GM19025 (cell line): ENCODE results near the gene EFCAB8.

Source experiments
- ATAC-seq: cut with Tn5 transposase; IDR thresholded peaks from one replicate; pipeline ENCODE4 v1.9.1; 2021; ENCODE audit warnings: mild to moderate bottlenecking, low read depth, moderate library complexity; ENCODE audit not compliant: unreplicated experiment

The EFCAB8 gene

DNA sequence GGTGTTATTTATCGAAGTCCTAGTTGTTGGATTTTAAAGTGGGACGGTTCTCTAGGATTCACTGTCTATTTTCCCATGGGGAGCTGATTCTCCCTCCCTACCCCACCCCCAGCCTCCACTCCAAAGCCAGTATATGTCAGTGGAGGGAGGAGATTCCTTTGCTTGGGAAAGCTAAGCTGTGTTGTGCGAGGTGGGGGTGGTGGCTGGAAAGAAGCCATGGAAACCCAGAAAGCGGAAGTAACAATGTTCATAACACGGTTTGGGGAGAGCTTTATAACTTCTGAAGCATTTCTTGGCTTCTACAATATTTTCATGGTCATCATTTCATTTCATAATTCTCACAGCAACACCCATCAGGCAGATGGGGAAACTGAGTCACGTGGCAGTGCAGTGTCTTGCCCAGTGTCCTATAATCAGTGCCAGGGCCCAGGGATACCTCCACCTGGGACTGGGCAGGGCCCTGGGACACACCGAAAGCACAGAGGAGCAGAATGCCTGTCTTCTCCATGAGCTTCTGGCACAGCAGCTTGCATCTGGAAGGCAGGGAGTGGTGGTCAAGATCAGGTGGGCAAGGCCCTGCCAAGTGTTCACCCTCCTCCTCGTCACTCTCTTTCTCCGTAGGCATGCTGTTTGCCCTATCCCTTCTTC lies 141.0 kb downstream of the EFCAB8 start:
- no peak for ATAC-seq

DNA sequence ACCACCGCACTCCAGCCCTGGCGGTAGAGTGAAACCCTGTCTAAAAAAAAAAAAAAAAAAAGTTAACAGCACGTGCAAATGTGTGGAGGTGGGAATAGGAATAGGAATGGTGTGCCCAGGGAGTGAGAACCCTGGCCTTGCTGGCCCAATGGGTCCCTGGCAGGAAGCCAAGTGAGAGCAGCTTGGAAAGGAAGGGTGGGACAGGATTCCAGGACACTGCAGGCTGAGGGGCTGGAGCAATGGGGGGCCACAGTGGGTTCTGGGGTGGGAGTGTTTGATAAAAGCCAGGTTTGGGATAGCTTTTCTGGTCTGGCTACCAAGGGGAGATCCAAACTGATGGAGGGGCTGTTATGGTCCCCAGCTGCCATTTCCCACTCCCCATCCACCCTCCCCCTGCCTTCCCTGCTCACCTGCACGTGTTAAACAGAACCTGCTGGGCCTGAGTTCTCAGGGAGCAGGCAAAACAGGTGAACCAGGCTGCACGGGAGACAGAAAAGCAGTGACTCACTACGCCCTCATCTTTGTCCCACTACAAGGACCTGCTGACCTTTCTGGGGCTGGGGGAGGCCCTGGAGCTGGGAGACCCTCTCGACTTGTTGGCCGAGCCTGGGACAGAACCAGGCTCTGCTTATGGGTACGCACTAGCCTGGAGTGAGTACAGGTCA lies 142.2 kb downstream of the EFCAB8 start:
- no peak for ATAC-seq

- ATAC-seq, result no peak
Observed at GRCh38 chr20:33002087-33002808, 143.5 kb downstream of the EFCAB8 start.

DNA sequence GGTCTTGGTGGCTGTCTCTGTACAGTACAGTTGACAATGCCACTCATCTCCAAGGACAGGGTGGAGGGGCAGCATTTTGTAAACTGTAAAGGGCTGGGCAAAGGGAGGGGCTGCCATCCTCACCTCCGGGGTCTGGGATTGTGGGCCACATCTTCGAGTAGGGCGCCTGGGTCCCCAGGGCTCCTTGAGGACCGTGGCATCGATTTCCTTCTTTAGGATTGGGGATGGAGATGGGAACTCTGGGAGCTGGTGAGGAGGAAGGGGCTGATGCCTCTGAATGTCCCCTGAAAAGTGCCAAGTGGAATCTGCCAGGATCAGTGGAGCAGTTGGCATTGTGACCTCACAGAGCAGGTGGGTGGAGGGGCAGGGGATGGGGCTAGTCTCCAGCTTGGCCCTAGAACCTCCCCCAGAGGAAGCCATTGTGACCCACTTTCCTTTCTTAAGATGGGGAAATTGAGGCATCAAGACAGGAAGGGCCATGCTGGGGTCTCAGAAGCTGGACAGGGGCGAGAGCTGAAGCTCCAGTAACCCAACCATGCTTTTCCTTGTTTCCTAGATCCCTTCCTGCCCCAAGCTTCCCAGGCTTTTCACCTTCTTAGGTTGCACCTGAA lies 145.5 kb downstream of the EFCAB8 start, which contains the start of gene SUN5:
Gene SUN5, minus strand, starts transcription at position 293 of the 611 bp plus-strand sequence. Its CDS starts 93 bp downstream, at position 200.
- ATAC-seq, result no peak

DNA sequence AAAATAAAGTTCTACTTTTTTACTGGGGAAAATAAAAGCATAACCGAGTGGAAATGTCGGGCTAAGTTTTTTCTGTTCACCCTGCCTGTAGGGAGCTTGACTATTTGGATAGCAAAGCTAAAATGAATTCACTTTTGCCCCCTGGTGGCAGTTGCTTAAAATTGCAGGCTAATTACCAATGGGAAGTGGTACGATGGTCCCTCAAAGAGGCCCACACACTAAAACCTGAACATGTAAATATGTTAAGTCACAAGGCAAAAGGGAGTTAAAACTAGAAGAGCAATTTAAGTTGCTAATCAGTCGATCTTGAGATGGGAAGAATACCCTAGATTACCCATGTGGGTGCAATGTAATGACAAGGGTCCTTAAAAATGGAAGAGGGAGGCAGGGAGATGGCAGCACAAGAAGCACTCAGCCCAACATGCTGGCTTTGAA lies 146.4 kb downstream of the EFCAB8 start:
- ATAC-seq, result no peak

- ATAC-seq, result no peak
Observed at GRCh38 chr20:33005908-33006775, 147.4 kb downstream of the EFCAB8 start.

- ATAC-seq, result no peak
Observed at GRCh38 chr20:33006776-33007375, 148.2 kb downstream of the EFCAB8 start.

- ATAC-seq, result no peak
Observed at GRCh38 chr20:33007376-33008335, 148.9 kb downstream of the EFCAB8 start, which contains the start of gene BPIFB2. BPIFB2 (plus strand) TSS chr20:33007704; CDS start chr20:33008575, 871 bp downstream.

- ATAC-seq, result no peak
Observed at GRCh38 chr20:33008336-33009213, 149.9 kb downstream of the EFCAB8 start.

- ATAC-seq, result no peak
Observed at GRCh38 chr20:33009214-33010132, 150.8 kb downstream of the EFCAB8 start.

- no peak for ATAC-seq
Observed at GRCh38 chr20:33010133-33010504, 151.4 kb downstream of the EFCAB8 start.

- no peak for ATAC-seq
Observed at GRCh38 chr20:33010674-33011449, 152.1 kb downstream of the EFCAB8 start.
